GM06990 (cell line): ENCODE measurements around the gene NTRK2.

Experiments
- DNase-seq: peaks from one replicate; pipeline ENCODE4 v3.0.0-alpha.2; 2011; ENCODE audit not compliant: insufficient read length; ENCODE audit errors: extremely low read depth
- H3K27me3 ChIP-seq: replicated peaks from 2 replicates; pipeline ENCODE4 v1.6.0; 2011; ENCODE audit warnings: low read length; ENCODE audit not compliant: control insufficient read depth, insufficient read depth
- H3K36me3 ChIP-seq: 2 replicates; pipeline ENCODE4 v1.5.1; 2011; ENCODE audit warnings: low read length; ENCODE audit not compliant: control insufficient read depth, insufficient read depth
- H3K4me3 ChIP-seq: replicated peaks from 2 replicates; pipeline ENCODE4 v1.5.1; 2011; ENCODE audit warnings: low read depth, mild to moderate bottlenecking, control low read depth, low read length
- TF ChIP-seq, protein P1 (sequence below): IDR thresholded peaks from 2 replicates; pipeline ENCODE4 v1.5.1; 2011; ENCODE audit warnings: low read length, control low read depth, mild to moderate bottlenecking, inconsistent platforms; ENCODE audit not compliant: insufficient read depth, poor library complexity, severe bottlenecking

NTRK2 gene

DNA sequence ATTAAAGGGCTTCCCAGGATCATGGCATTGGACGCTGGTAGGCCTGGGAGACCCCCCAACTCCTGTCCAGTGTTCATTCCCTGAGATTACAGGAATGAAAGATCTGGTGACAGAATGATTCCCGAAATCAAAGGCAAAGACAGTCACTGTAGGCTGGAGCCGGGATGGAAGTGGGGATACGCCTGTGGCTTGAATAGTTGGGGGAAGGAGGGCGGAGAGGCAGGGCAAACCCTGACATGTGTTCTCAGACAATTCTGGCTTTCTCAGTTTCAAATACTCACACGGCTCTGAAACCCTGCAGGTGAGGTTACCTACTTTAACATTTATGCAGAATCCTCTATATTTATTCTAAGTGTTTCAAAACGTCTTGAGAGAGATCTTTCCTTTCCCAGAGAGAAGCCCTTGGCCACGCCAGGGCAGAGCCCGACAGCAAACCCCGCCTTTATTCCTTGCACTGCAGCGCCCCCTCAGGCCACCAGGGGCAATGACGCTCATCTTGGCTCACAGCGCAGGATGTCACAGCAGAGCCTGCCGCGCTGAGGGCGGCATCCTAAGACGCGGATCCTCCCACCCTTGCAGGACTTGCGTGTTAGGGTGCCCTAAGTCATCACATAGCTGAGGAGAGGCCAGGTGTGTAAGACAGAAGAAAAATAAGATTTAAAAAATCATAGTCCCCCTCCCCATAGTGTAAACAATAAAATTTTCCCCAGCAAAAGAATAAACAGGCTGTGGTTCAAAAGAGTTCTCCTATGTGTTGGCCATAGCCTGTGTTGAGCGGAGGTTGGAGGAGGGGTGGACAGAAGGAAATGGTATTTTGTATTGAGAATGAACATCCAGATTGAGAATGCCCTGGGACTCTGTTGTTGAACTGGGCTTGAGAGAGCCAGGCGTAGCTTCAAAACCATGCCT, 284.5 kb downstream of the NTRK2 start:
- no peaks in the 10 kb centered on the region for H3K36me3 ChIP-seq
- peak; percentile 34 for DNase-seq
- TF ChIP-seq, protein P1, sequence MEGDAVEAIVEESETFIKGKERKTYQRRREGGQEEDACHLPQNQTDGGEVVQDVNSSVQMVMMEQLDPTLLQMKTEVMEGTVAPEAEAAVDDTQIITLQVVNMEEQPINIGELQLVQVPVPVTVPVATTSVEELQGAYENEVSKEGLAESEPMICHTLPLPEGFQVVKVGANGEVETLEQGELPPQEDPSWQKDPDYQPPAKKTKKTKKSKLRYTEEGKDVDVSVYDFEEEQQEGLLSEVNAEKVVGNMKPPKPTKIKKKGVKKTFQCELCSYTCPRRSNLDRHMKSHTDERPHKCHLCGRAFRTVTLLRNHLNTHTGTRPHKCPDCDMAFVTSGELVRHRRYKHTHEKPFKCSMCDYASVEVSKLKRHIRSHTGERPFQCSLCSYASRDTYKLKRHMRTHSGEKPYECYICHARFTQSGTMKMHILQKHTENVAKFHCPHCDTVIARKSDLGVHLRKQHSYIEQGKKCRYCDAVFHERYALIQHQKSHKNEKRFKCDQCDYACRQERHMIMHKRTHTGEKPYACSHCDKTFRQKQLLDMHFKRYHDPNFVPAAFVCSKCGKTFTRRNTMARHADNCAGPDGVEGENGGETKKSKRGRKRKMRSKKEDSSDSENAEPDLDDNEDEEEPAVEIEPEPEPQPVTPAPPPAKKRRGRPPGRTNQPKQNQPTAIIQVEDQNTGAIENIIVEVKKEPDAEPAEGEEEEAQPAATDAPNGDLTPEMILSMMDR = peak; percentile 96
- no peak overlapping the region for H3K4me3 ChIP-seq
- no peaks in the 10 kb centered on the region for H3K27me3 ChIP-seq

DNA sequence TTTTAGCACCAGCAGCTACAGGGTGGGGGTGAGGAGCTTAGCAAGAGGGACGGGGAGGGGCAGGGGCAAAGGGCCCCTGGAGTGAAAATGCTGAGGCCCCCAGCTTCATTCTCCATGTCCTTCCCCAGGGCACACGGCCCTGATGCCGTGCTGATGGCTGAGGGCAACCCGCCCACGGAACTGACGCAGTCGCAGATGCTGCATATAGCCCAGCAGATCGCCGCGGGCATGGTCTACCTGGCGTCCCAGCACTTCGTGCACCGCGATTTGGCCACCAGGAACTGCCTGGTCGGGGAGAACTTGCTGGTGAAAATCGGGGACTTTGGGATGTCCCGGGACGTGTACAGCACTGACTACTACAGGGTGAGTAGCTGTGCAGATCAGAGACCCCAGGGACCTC, 285.6 kb downstream of the NTRK2 start:
- no peak overlapping the region for H3K4me3 ChIP-seq
- TF ChIP-seq, protein P1 = no peak
- H3K36me3 ChIP-seq = no peaks in the 10 kb centered on the region
- H3K27me3 ChIP-seq = no peaks in the 10 kb centered on the region; the same call in none of the 2 replicates
- no peak for DNase-seq

- DNase-seq = no peak
- no peak overlapping the region for H3K4me3 ChIP-seq
- no peaks in the 10 kb centered on the region for H3K36me3 ChIP-seq
- H3K27me3 ChIP-seq = no peaks in the 10 kb centered on the region; the same call in none of the 2 replicates
- TF ChIP-seq, protein P1 = no peak
These were observed 286.4 kb downstream of the NTRK2 start for GRCh38 chr9:84955971-84956370.

DNA sequence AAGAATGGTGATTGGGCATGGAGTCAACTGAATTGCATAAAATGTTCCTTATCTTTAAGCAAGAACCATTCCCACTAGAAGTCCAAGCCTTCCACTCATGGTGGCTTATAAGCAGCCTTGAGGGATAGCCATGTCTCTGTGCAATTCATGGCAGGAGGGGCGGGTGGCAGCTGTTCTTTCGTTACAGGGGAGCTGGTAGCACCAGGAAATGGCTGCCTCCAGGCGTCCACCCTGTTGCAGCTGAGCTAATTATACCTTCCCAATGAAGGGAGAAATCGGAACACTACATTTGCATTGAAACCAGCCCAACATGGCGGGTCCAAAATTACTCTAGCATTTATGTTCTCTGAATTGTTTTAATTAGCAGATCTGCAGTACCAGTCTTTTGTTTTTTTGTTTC, 289.8 kb downstream of the NTRK2 start:
- no peak overlapping the region for H3K4me3 ChIP-seq
- TF ChIP-seq, protein P1 = no peak
- no peaks in the 10 kb centered on the region for H3K36me3 ChIP-seq
- H3K27me3 ChIP-seq = no peaks in the 10 kb centered on the region; the same call in none of the 2 replicates
- no peak for DNase-seq

DNA sequence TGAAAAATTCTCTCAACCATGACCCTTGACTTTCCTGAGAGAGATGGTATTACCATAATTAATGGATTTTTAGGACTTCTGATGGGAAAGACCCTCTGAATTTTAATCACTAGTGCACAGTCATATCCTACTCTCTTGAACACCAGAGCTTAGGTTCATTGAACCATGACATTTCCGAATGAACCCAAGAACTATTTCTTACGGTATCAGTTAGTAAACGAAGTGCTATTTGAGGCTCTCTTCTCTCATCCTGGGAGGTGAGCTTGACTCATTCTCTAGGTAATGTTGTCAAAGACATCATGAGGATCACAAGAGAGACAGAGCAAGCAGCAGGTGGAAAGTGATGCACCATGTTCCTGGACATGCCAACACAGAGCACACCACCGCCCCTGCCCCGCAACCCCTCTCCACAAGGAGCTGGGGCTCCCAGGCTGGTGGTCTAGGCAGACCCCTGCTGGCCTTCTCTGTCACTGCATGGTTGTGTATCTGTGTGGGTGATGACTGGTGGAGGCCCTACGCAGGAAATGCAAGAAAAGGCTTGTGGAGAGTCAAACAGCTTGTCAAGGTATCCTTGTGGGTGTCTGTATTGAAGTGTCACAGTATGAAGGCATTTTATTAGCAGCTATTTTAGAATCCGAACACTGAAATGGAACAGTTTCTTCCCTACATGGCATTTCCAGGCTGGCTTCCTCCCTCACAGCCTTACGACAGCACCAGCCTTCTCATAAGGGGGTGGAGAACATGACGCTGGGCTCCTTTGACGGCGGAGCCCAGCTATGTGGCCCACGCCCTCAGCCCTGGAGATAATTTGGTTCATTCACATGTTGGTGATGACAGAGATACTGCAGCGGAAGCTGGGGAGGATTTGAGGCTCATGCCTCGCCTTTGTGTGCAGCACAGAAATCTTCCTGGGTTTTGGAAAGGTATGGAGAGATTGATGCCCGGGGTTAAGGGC, 297.6 kb downstream of the NTRK2 start:
- no peaks in the 10 kb centered on the region for H3K36me3 ChIP-seq
- H3K4me3 ChIP-seq = no peak overlapping the region
- H3K27me3 ChIP-seq = peaks cover 2% of the 10 kb centered on the region; the same call in 1 of the 2 replicates
- peak; percentile 20 for DNase-seq
- TF ChIP-seq, protein P1 = peak; percentile 36
